ENCODE data around the gene TLK1. TPM values are rescaled to one million over a fixed set of nuclear protein-coding genes. Genes with fewer than 3 reads are reported as not detected.

Gene TLK1
- total RNA-seq, 1 donor from 2014 or later, result 26.3 TPM

GRCh38 chr2:171176516-171176915 lies 15.8 kb upstream of the TLK1 start:
- Histone ChIP-seq H3K9me3 (replicated peaks) (no peaks in the 10 kb centered on the region), H3K4me3 (no peak overlapping the region), H3K27ac (replicated peaks) (no peak overlapping the region), H3K36me3 (no peaks in the 10 kb centered on the region), H3K4me1 (no peaks in the 10 kb centered on the region), H3K27me3 (ENCODE audit: low read depth) (peaks cover 10% of the 10 kb centered on the region)
- no peak for TF ChIP-seq CTCF (IDR thresholded peaks at IDR 0.05; ENCODE audit: borderline replicate concordance)
- DNase-seq, result no peak
- intact Hi-C loops (cut with micrococcal nuclease), result no loop called here

DNA sequence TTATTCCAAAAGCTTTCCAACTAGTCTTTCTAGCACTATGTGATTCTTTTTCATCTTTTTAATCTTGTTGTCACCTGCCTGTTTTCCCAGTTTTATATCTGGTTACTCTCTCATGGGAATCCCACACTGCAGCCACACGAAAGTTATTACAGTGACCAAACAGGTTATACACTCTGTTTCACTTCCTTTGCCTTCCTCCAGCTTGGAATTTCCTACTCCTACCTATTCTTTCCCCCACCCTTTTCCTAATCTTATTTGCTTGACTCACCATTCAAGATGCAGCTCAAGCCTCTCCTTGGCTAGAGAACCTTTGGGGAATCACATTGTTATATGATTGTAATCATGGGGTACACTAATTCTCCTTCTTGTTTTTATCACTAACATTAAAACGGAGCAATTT lies 13.4 kb upstream of the TLK1 start:
- peaks cover 10% of the 10 kb centered on the region for H3K27me3 ChIP-seq (ENCODE audit: low read depth)
- H3K9me3 ChIP-seq (replicated peaks), result no peaks in the 10 kb centered on the region
- no peak overlapping the region for H3K4me3 ChIP-seq
- no peak for TF ChIP-seq CTCF (IDR thresholded peaks at IDR 0.05; ENCODE audit: borderline replicate concordance)
- H3K4me1 ChIP-seq, result no peaks in the 10 kb centered on the region
- no peak for DNase-seq
- no peaks in the 10 kb centered on the region for H3K36me3 ChIP-seq
- H3K27ac ChIP-seq (replicated peaks), result no peak overlapping the region
- intact Hi-C loops (cut with micrococcal nuclease), result no loop called here

- intact Hi-C loops (cut with micrococcal nuclease), result no loop called here
- DNase-seq, result no peak
- TF ChIP-seq CTCF (IDR thresholded peaks at IDR 0.05; ENCODE audit: borderline replicate concordance), result no peak
- no peaks in the 10 kb centered on the region for H3K9me3 ChIP-seq (replicated peaks)
- H3K4me3 ChIP-seq, result no peak overlapping the region
- H3K36me3 ChIP-seq, result no peaks in the 10 kb centered on the region
- H3K27me3 ChIP-seq (ENCODE audit: low read depth), result peaks cover 10% of the 10 kb centered on the region
- H3K27ac ChIP-seq (replicated peaks), result no peak overlapping the region
- no peaks in the 10 kb centered on the region for H3K4me1 ChIP-seq
Observed at GRCh38 chr2:171173087-171173486, 12.4 kb upstream of the TLK1 start.

GRCh38 chr2:171171808-171172207 lies 11.1 kb upstream of the TLK1 start:
- intact Hi-C loops (cut with micrococcal nuclease), result no loop called here
- Histone ChIP-seq H3K27ac (replicated peaks) (no peak overlapping the region), H3K36me3 (no peaks in the 10 kb centered on the region), H3K27me3 (ENCODE audit: low read depth) (peaks cover 7% of the 10 kb centered on the region), H3K4me1 (no peaks in the 10 kb centered on the region), H3K4me3 (no peak overlapping the region), H3K9me3 (replicated peaks) (no peaks in the 10 kb centered on the region)
- TF ChIP-seq CTCF (IDR thresholded peaks at IDR 0.05; ENCODE audit: borderline replicate concordance), result no peak
- no peak for DNase-seq

DNA sequence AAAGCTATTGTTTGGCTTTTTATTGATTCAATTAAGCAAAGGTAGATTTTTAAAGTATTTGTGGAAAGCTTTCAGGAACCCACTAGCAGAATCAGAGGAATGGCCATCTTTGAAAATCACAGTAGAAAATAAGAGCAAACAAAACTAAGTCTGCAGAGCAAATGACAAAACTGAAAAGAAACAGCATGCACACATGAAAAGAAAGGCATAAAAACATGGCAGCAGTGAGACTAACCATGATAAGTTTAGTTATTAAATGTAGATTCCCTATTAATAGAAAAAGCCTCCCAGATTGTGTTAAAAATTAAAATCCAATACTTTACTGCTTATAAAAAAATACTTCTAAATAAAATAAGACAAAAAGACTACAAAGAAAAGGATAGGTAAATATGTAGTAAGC lies 9.1 kb upstream of the TLK1 start:
- no peak for TF ChIP-seq CTCF (IDR thresholded peaks at IDR 0.05; ENCODE audit: borderline replicate concordance)
- intact Hi-C loops (cut with micrococcal nuclease), result no loop called here

GRCh38 chr2:171169333-171169732 lies 8.6 kb upstream of the TLK1 start:
- Histone ChIP-seq H3K4me3 (no peak overlapping the region), H3K4me1 (no peaks in the 10 kb centered on the region), H3K36me3 (no peaks in the 10 kb centered on the region), H3K9me3 (replicated peaks) (no peaks in the 10 kb centered on the region), H3K27ac (replicated peaks) (no peak overlapping the region), H3K27me3 (ENCODE audit: low read depth) (no peaks in the 10 kb centered on the region)
- DNase-seq, result no peak
- intact Hi-C loops (cut with micrococcal nuclease), result no loop called here
- no peak for TF ChIP-seq CTCF (IDR thresholded peaks at IDR 0.05; ENCODE audit: borderline replicate concordance)

More for the DNA sequence above, 9.1 kb upstream of the TLK1 start:
- H3K36me3 ChIP-seq, result no peaks in the 10 kb centered on the region
- DNase-seq, result no peak
- no peaks in the 10 kb centered on the region for H3K27me3 ChIP-seq (ENCODE audit: low read depth)
- no peak overlapping the region for H3K4me3 ChIP-seq
- no peaks in the 10 kb centered on the region for H3K9me3 ChIP-seq (replicated peaks)
- no peak overlapping the region for H3K27ac ChIP-seq (replicated peaks)
- no peaks in the 10 kb centered on the region for H3K4me1 ChIP-seq

All from left ventricle myocardium inferior (tissue), 1 donor.